ENCODE data around the gene RGS17. TPM values are rescaled to one million over a fixed set of nuclear protein-coding genes. Genes with fewer than 3 reads are reported as not detected.

The RGS17 gene
- total RNA-seq, 1 donor from 2014 or later: 0.26 TPM

- Histone ChIP-seq H3K27ac (no peak overlapping the region), H3K27me3 (no peaks in the 10 kb centered on the region), H3K36me3 (no peaks in the 10 kb centered on the region), H3K9me3 (no peaks in the 10 kb centered on the region), H3K4me1 (no peaks in the 10 kb centered on the region), H3K4me3 (no peak overlapping the region)
- no peak for DNase-seq
- intact Hi-C loops (cut with DNase I): no loop called here
- ATAC-seq: no peak
- TF ChIP-seq CTCF (IDR thresholded peaks at IDR 0.05): no peak
Observed at GRCh38 chr6:153063936-153064335, 67.1 kb downstream of the RGS17 start.

- no peak for DNase-seq
- ATAC-seq: no peak
- no peak overlapping the region for H3K4me3 ChIP-seq
- H3K36me3 ChIP-seq: no peaks in the 10 kb centered on the region
- intact Hi-C loops (cut with DNase I): no loop called here
- no peak overlapping the region for H3K27ac ChIP-seq
- no peaks in the 10 kb centered on the region for H3K27me3 ChIP-seq
- TF ChIP-seq CTCF (IDR thresholded peaks at IDR 0.05): no peak
- H3K4me1 ChIP-seq: no peaks in the 10 kb centered on the region
- H3K9me3 ChIP-seq: no peaks in the 10 kb centered on the region
Observed at GRCh38 chr6:153062516-153062915, 68.6 kb downstream of the RGS17 start.

- Histone ChIP-seq H3K4me3 (no peak overlapping the region), H3K27ac (no peak overlapping the region), H3K36me3 (no peaks in the 10 kb centered on the region), H3K4me1 (no peaks in the 10 kb centered on the region), H3K9me3 (no peaks in the 10 kb centered on the region), H3K27me3 (no peaks in the 10 kb centered on the region)
- DNase-seq (no peak), ATAC-seq (no peak)
- TF ChIP-seq CTCF (IDR thresholded peaks at IDR 0.05): no peak
- intact Hi-C loops (cut with DNase I): no loop called here
Observed at GRCh38 chr6:153059757-153060156, 71.3 kb downstream of the RGS17 start.

- no peaks in the 10 kb centered on the region for H3K4me1 ChIP-seq
- H3K9me3 ChIP-seq: no peaks in the 10 kb centered on the region
- intact Hi-C loops (cut with DNase I): no loop called here
- no peak overlapping the region for H3K27ac ChIP-seq
- DNase-seq (no peak), ATAC-seq (no peak)
- H3K4me3 ChIP-seq: no peak overlapping the region
- no peaks in the 10 kb centered on the region for H3K36me3 ChIP-seq
- no peaks in the 10 kb centered on the region for H3K27me3 ChIP-seq
- no peak for TF ChIP-seq CTCF (IDR thresholded peaks at IDR 0.05)
Observed at GRCh38 chr6:153059311-153059710, 71.8 kb downstream of the RGS17 start.

- H3K4me1 ChIP-seq: no peaks in the 10 kb centered on the region
- ATAC-seq (no peak), DNase-seq (no peak)
- intact Hi-C loops (cut with DNase I): no loop called here
- H3K27ac ChIP-seq: no peak overlapping the region
- no peaks in the 10 kb centered on the region for H3K36me3 ChIP-seq
- H3K27me3 ChIP-seq: no peaks in the 10 kb centered on the region
- no peaks in the 10 kb centered on the region for H3K9me3 ChIP-seq
- H3K4me3 ChIP-seq: no peak overlapping the region
- TF ChIP-seq CTCF (IDR thresholded peaks at IDR 0.05): no peak
Observed at GRCh38 chr6:153058909-153059308, 72.2 kb downstream of the RGS17 start.

- no peak overlapping the region for H3K27ac ChIP-seq
- H3K36me3 ChIP-seq: no peaks in the 10 kb centered on the region
- no peak for ATAC-seq
- TF ChIP-seq CTCF (IDR thresholded peaks at IDR 0.05): no peak
- H3K4me1 ChIP-seq: no peaks in the 10 kb centered on the region
- no peak for DNase-seq
- H3K9me3 ChIP-seq: no peaks in the 10 kb centered on the region
- H3K27me3 ChIP-seq: no peaks in the 10 kb centered on the region
- H3K4me3 ChIP-seq: no peak overlapping the region
- intact Hi-C loops (cut with DNase I): no loop called here
Observed at GRCh38 chr6:153058291-153058690, 72.8 kb downstream of the RGS17 start.
